ENCODE data around the gene SLC49A3. TPM values are rescaled to one million over a fixed set of nuclear protein-coding genes. Genes with fewer than 3 reads are reported as not detected.
"Not testable (repeated sequence)": the region's sequence is repeated elsewhere in the genome, so short reads cannot be mapped to it uniquely, and the experiment has no call there.

Gene SLC49A3
- total RNA-seq, 1 donor from 2014 or later = 14.6 TPM

GRCh38 chr4:675036-675882 is 13.7 kb downstream of the SLC49A3 start:
- DNase-seq (peak; percentile 52), ATAC-seq (ENCODE audit: poor library complexity) (peak; percentile 15)
- intact Hi-C loops (cut with DNase I) = no loop called here

DNA sequence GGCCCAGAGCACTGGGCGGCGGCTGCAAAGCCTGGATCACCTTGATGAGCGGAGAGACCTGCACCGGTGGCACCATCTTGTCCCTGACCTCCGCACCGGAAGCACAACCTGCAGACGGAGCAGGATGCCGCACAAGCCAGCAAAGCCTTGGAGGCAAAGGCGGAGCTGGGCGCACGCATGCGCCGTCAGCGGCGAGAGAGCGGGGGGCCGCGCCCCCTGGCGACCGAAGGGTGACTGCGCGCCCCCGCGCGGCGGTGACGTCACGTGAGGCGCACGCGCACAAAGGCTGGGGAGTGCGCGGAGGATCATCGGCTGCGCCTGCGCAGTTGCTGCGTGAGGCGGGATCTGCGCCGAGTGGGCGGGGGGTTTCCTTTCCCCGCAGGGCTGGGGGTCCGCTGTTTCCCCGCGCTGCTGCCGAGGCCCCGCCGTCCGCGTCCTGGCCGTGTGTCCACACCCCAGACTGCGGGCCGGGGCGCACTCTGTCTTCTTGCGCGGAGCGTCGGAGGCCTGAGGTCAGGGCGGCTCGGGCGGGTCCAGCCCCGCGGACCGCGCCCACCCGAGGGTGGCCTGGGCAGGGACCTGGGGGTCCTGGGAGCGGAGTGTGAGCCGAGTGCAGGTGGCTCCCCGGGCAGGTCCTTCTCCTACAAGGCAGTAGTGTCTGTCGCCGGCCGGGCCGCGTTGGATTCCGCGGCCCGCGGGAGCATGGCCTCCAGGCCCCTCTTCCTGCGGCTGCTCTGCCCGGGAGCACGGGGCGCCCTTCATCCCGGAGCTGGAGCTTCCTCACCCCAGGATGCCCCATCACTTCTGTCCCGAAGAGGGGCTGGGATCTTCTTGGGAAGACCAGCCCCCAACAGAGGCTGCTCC is 14.5 kb downstream of the SLC49A3 start, which contains the start of the genes ATP5ME and MYL5:
Gene ATP5ME, minus strand, starts transcription at position 105 of the 864 bp plus-strand sequence. Its CDS starts 29 bp downstream, at position 76.
Gene MYL5, plus strand, starts transcription at position 371 of the 864 bp plus-strand sequence. CDS start 3,485 bp downstream, outside the sequence.
- ATAC-seq (ENCODE audit: poor library complexity) (peak; percentile 91), DNase-seq (peak; percentile 98)
- intact Hi-C loops (cut with DNase I) = no loop called here

- ATAC-seq (ENCODE audit: poor library complexity) = peak; percentile 29
- peak; percentile 82 for DNase-seq
- intact Hi-C loops (cut with DNase I) = no loop called here
Observed at GRCh38 chr4:673349-674091, 15.4 kb downstream of the SLC49A3 start.

- no peak for DNase-seq
- intact Hi-C loops (cut with DNase I) = no loop called here
- ATAC-seq (ENCODE audit: poor library complexity) = no peak
Observed at GRCh38 chr4:671769-672168, 17.2 kb downstream of the SLC49A3 start.

DNA sequence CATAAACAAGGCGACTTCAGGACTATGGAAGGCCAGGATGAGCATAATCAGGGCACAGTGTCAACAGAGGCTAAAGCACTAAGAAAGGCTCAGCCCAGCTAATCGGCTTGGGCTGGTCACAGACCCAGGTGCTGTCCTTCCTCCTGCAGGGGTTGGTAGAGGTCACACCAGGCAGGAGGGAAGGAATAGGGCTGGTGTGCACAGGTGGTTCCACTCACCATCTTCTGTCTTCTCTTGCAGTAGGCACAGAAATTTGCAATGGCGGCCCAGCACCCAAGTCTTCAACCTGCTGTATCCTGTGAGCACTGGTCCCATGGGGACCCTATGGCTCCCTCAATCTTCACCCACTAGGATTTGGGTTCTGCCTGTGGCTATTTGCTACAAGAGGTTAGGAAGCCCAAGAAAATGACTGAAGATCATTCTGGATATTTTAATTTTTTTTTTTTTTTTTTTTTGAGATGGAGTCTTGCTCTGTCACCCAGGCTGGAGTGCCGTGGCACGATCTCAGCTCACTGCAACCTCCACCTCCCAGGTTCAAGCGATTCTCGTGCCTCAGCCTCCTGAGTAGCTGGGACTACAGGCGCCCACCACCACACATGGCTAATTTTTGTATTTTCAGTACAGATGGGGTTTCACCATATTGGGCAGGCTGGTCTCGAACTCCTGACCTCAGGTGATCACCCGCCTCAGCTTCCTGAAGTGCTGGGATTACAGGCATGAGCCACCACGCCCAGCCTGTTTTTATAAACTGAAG is 19.0 kb downstream of the SLC49A3 start:
- ATAC-seq (ENCODE audit: poor library complexity); intact Hi-C loops (cut with DNase I); DNase-seq: not testable (repeated sequence)

DNA sequence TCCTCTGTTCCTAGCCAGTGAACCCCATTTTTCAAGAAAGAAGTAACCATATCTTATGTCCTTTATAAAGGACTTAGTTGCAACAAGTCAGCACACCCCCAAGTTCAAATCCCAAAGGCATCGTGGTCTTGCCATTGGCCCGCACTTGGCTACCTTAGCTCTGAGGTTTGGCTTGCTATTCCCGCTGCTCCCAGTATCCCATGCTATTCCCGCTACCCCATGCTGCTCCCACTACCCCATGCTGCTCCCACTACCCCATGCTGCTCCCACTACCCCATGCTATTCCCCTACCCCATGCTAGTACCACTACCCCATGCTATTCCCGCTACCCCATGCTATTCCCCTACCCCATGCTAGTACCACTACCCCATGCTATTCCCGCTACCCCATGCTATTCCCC is 20.7 kb downstream of the SLC49A3 start:
- intact Hi-C loops (cut with DNase I); DNase-seq; ATAC-seq (ENCODE audit: poor library complexity): not testable (repeated sequence)

DNA sequence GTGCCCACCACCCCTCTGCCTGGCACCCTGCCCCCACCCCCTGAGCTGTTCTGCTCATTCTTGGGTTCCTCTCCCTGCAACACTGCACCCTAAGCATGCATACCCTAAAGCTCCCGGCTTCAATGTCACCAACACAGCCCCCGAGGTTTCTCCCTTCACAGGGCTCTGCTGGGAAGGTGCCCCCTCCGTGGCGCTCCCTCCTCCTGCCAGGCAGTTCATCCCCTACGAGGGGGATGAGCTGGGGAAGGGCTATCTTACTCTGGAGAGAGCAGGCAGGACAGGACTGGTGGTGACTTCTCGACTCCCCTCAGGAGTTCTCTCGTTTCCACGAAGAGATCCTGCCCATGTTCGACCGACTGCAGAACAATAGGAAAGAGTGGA is 21.4 kb downstream of the SLC49A3 start:
- ATAC-seq (ENCODE audit: poor library complexity) (no peak), DNase-seq (no peak)
- intact Hi-C loops (cut with DNase I) = no loop called here

DNA sequence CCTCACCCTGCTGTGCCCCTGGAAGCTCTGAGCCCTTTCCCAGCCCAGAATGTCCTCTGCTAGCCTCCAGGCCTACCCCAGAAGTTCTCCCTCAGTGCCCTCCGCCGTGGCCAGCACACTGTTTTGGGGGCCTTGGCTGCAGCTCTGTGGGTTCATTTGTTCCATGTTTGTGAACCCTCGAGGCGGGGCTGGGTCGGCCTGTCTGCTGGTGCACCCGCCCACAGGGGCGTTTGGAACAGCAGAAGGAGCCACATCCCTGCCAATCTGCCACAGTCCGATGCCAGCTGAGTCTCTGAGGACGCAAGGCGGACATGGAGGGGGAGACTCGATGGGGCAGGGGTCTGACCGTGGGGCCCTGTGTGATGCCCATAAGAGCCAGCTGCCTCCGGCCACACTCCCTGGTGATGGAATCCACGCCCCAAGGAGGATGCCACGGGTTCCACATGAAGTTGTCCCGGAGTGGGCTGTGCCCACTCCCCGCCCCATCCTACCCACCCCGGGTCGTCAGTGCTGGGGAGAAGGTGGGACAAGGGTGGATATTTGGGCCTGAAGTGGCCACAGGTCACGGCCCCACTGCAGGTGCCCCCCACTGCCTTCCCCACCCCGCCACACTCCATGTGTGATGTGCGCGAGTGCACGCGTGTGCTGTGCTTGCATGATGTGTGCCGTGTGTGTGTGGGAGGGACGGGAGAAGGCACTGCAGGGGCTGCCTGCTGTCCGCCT is 22.0 kb downstream of the SLC49A3 start:
- intact Hi-C loops (cut with DNase I) = no loop called here
- DNase-seq = peak; percentile 39
- ATAC-seq (ENCODE audit: poor library complexity) = no peak

DNA sequence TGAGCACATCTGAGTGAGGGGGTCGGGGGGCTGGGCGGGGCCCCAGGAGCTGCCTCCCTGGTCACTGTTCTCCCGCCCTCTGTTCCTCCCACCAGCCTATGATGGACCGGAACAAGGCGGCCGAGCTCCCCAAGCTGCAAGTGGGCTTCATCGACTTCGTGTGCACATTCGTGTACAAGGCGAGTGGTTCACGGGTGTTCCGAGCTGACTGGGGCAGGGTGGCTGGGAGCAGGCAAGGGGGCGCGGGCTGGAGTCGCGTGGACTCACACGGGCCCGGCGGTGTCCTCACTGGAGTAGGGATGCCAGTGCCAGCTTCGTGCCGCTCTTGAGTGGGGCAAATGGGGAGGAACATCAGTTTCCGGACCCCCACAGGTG is 22.5 kb downstream of the SLC49A3 start:
- peak; percentile 31 for DNase-seq
- no peak for ATAC-seq (ENCODE audit: poor library complexity)
- intact Hi-C loops (cut with DNase I) = no loop called here

DNA sequence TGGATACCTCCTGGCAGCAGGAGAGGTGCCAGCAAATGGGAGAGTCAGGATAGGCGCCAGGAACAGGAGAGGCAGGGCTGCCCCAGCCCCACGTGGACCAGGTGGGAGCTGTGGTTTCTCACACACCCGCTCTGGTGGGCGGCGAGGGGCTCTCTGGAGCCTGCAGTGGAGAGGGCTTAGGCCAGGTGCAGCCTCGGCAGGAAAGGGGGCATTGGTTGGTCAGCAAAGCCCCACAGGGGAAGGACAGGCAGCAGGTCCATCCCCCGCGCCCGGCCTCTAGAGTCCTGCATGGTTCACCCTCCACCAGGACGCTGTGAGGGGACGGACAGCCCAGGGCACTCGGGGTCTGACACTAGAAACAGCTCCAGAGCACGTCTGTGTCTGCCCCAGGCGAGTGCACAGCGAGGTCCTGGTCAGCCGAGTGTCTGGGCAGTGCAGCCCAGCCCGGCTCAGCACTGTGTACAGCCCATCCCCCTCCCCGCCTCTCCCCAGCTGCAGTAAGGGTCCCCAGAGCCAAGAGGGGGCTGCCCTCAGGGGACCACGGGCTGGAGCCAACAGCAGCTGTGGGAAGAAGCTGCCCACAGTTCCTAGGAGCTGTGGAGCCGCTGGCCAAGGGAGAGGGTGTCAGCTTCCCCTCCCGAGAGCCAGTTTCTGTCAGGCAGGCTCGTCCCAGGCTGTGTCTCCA is 23.1 kb downstream of the SLC49A3 start:
- DNase-seq = no peak
- no peak for ATAC-seq (ENCODE audit: poor library complexity)
- intact Hi-C loops (cut with DNase I) = no loop called here

- ATAC-seq (ENCODE audit: poor library complexity) (no peak), DNase-seq (peak; percentile 33)
Observed at GRCh38 chr4:665381-665750, 23.6 kb downstream of the SLC49A3 start.

DNA sequence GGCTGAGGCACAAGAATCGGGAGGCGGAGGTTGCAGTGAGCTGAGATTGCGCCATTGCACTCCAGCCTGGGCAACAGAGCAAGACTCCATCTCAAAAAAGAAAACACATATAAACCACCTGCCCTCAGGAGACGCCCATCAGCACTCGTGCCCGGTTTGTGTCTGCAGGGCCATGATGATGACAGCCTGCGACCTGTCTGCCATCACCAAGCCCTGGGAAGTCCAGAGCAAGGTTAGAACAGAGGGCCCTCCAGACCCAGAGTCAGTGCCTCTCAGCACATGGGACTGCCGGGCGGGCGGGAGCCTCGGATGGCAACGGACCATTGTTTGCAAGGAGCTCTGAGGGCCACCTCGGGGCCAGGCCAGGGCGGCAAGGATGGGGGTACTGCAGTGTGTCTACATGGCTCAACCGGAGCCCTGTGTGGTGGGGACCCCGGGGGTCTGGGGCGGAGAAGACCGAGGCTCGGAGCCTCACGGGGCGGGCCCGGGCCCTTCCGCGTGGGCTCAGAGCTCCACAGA is 24.2 kb downstream of the SLC49A3 start:
- ATAC-seq (ENCODE audit: poor library complexity) (no peak), DNase-seq (peak; percentile 40)
- intact Hi-C loops (cut with DNase I) = no loop called here

More at GRCh38 chr4:665381-665750, 23.6 kb downstream of the SLC49A3 start:
- intact Hi-C loops (cut with DNase I) = no loop called here

DNA sequence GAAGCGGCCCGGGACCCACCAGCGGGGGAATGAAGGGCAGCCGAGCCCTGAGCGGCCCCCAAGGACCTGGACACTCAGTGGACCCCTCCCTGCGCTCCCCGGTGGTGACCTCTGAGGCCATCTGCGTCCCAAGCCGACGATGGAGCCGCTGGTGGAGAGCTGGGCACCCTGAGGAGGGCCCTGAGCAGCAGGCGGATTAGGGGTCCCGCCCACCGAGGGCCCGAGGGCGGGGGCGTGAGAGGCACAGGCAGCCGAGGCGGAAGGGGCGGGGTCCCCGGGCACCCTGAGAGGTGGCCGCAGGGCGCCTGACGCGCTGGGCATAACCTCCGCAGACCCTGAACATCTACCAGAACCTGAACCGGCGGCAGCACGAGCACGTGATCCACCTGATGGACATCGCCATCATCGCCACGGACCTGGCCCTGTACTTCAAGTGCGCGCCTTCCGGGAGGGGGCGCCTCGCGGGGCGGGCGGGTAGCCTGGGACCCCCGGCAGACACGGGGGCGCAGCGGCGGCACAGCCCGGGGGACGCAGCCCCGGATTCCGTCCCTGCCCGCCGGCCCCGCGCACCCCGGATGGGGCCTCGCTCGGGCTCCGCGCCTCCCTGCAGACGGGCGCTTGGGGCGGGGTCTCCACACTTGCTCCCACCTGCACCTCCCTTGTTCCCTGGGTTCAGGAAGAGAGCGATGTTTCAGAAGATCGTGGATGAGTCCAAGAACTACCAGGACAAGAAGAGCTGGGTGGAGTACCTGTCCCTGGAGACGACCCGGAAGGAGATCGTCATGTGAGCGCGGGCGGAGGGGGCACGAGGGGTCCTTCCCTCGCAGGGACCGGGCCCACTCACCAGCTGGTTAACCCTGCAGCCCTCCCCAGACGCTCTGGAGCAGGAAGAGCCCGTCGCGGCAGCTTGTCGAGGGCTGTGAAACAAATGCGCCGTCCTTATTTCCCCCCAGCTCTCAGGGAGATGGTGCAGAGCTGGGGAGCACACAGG is 25.2 kb downstream of the SLC49A3 start:
- DNase-seq (peak; percentile 79), ATAC-seq (ENCODE audit: poor library complexity) (peak; percentile 57)
- intact Hi-C loops (cut with DNase I) = no loop called here

- DNase-seq (no peak), ATAC-seq (ENCODE audit: poor library complexity) (no peak)
- intact Hi-C loops (cut with DNase I) = no loop called here
Observed at GRCh38 chr4:663046-663437, 25.9 kb downstream of the SLC49A3 start.

- intact Hi-C loops (cut with DNase I) = no loop called here
- ATAC-seq (ENCODE audit: poor library complexity) = no peak
- peak; percentile 34 for DNase-seq
Observed at GRCh38 chr4:661881-662761, 26.8 kb downstream of the SLC49A3 start.
